22Rv1 (cell line): ENCODE results near the gene NPL.

Experiments used
- H3K27ac ChIP-seq: fragments of 450-650 bp; 2 replicates; pipeline ENCODE4 v1.5.1; 2017
- CTCF ChIP-seq: fragments of 450-650 bp; IDR thresholded peaks from 2 replicates; pipeline ENCODE4 v1.5.1; 2017; ENCODE audit warnings: mild to moderate bottlenecking
- ZFX ChIP-seq: fragments of 450-650 bp; IDR thresholded peaks from 2 replicates; pipeline ENCODE4 v1.6.1; 2017; ENCODE audit warnings: antibody characterized with exemption, borderline replicate concordance

Gene NPL

GRCh38 chr1:182841368-182841988 is 51.9 kb downstream of the NPL start:
- TF ChIP-seq ZFX = no peak
- TF ChIP-seq CTCF = no peak
- H3K27ac ChIP-seq = no peak overlapping the region

- no peak overlapping the region for H3K27ac ChIP-seq
- TF ChIP-seq ZFX (no peak), CTCF (no peak)
These were observed 52.7 kb downstream of the NPL start for GRCh38 chr1:182842265-182842664.

GRCh38 chr1:182845379-182845778 is 55.8 kb downstream of the NPL start:
- H3K27ac ChIP-seq = no peak overlapping the region
- no peak for TF ChIP-seq ZFX
- TF ChIP-seq CTCF = no peak

- TF ChIP-seq CTCF = no peak
- no peak for TF ChIP-seq ZFX
- H3K27ac ChIP-seq = no peak overlapping the region
These were observed 56.3 kb downstream of the NPL start for GRCh38 chr1:182845894-182846293.

GRCh38 chr1:182847105-182847504 is 57.5 kb downstream of the NPL start:
- no peak overlapping the region for H3K27ac ChIP-seq
- no peak for TF ChIP-seq ZFX
- no peak for TF ChIP-seq CTCF

GRCh38 chr1:182848736-182849135 is 59.2 kb downstream of the NPL start:
- TF ChIP-seq CTCF (no peak), ZFX (no peak)

GRCh38 chr1:182850319-182850718 is 60.7 kb downstream of the NPL start:
- TF ChIP-seq ZFX (no peak), CTCF (no peak)

More at GRCh38 chr1:182848736-182849135, 59.2 kb downstream of the NPL start:
- H3K27ac ChIP-seq = no peak overlapping the region

More at GRCh38 chr1:182850319-182850718, 60.7 kb downstream of the NPL start:
- no peak overlapping the region for H3K27ac ChIP-seq
